A549 (cell line): ENCODE results near the gene MAL. TPM values are rescaled to one million over a fixed set of nuclear protein-coding genes. Genes with fewer than 3 reads are reported as not detected.

ENCODE experiments used
- ATAC-seq, 2 experiments: fragments of 200-7000 bp in 1 of 2; fragments of >200 bp in 1 of 2; cut with Nextera tagmentation in 1 of 2; cut with Tn5 transposase in 1 of 2; 3 replicates each; pipeline versions ENCODE4 v1.8.0 to v1.9.1; 2018 to 2020; ENCODE audit warnings: mild to moderate bottlenecking in 1 of 2, moderate library complexity in 1 of 2
- CTCF ChIA-PET: fragments of 300-600 bp; sonication (Branson Sonifier 250); formaldehyde crosslinking; extraction: SDS; loops from one replicate; lab custom pipeline; 2021; ENCODE audit warnings: antibody characterized with exemption, inconsistent platforms; lab: Yijun Ruan, JAX
- POLR2A ChIA-PET: fragments of 350-600 bp; formaldehyde crosslinking; extraction: SDS; loops from one replicate; lab custom pipeline; 2021; ENCODE audit warnings: antibody characterized with exemption, inconsistent platforms; lab: Yijun Ruan, JAX
- DNase-seq, 2 experiments: peaks; one replicate each; pipeline versions ENCODE4 v3.0.0 to v3.0.0-alpha.2; 2011 to 2016; ENCODE audit warnings: low read depth in 1 of 2, low spot score in 1 of 2
- FAIRE-seq: peaks from 2 replicates; lab custom pipeline; 2011; peaks lifted over from hg19 to GRCh38; lab: Jason Lieb, UNC
- H3K27ac ChIP-seq, 2 experiments: fragments of >200 bp; sonication (Bioruptor Twin); formaldehyde crosslinking; 3 replicates each; pipeline ENCODE4 v1.5.1; 2016 to 2017
- H3K4me1 ChIP-seq: fragments of >200 bp; sonication (Bioruptor Twin); formaldehyde crosslinking; 3 replicates; pipeline ENCODE4 v1.6.1; 2016
- H3K4me2 ChIP-seq: fragments of >200 bp; sonication (Bioruptor Twin); formaldehyde crosslinking; 3 replicates; pipeline ENCODE4 v1.6.1; 2016
- H3K4me3 ChIP-seq: fragments of >200 bp; sonication (Bioruptor Twin); formaldehyde crosslinking; 3 replicates; pipeline ENCODE4 v1.5.1; 2016
- H3K9me3 ChIP-seq: fragments of >200 bp; sonication (Bioruptor Twin); formaldehyde crosslinking; 3 replicates; pipeline ENCODE4 v1.6.1; 2016
- BCL3 ChIP-seq: fragments of >200 bp; sonication (Bioruptor Twin); formaldehyde crosslinking; IDR thresholded peaks from 3 replicates; pipeline ENCODE4 v1.6.1; 2016
- ELK1 ChIP-seq: fragments of 150-350 bp; IDR thresholded peaks from 2 replicates; pipeline ENCODE4 v1.6.1; 2014; ENCODE audit warnings: low read depth, mild to moderate bottlenecking, low read length
- FOSB ChIP-seq: fragments of 250-450 bp; sonication (Bioruptor Pico); IDR thresholded peaks from 2 replicates; pipeline ENCODE4 v1.5.0; 2020; ENCODE audit warnings: mild to moderate bottlenecking, moderate library complexity
- FOSL2 ChIP-seq, 2 experiments: fragments of 450-650 bp in 1 of 2; fragments of >200 bp in 1 of 2; sonication (Bioruptor Twin) in 1 of 2; formaldehyde crosslinking; IDR thresholded peaks; 2 replicates each; pipeline versions ENCODE4 v1.5.0 to v1.6.1; 2016 to 2020; ENCODE audit warnings: mild to moderate bottlenecking in 1 of 2, moderate library complexity in 1 of 2
- HDAC2 ChIP-seq: fragments of 200-600 bp; sonication (generic); IDR thresholded peaks from 2 replicates; pipeline ENCODE4 v1.6.1; 2016
- HMGXB4 ChIP-seq: fragments of 250-450 bp; sonication (Bioruptor Pico); IDR thresholded peaks from 2 replicates; pipeline ENCODE4 v1.5.0; 2021; ENCODE audit warnings: mild to moderate bottlenecking, moderate library complexity, borderline replicate concordance
- JUNB ChIP-seq: fragments of >200 bp; sonication (Bioruptor Twin); formaldehyde crosslinking; IDR thresholded peaks from 2 replicates; pipeline ENCODE4 v1.6.1; 2016
- KDM1A ChIP-seq: fragments of 200-600 bp; sonication (generic); IDR thresholded peaks from 2 replicates; pipeline ENCODE4 v1.6.1; 2016; ENCODE audit warnings: low read depth, mild to moderate bottlenecking
- KDM5A ChIP-seq: fragments of 200-600 bp; sonication (generic); IDR thresholded peaks from 2 replicates; pipeline ENCODE4 v1.6.1; 2016; ENCODE audit warnings: antibody characterized with exemption, mild to moderate bottlenecking
- MAFK ChIP-seq: fragments of 450-650 bp; IDR thresholded peaks from 2 replicates; pipeline ENCODE4 v1.6.1; 2014; ENCODE audit not compliant: partially characterized antibody
- MAZ ChIP-seq: fragments of 150-350 bp; IDR thresholded peaks from 2 replicates; pipeline ENCODE4 v1.6.1; 2014; ENCODE audit warnings: antibody characterized with exemption, low read depth, low read length, borderline replicate concordance
- MYC ChIP-seq: IDR thresholded peaks from 2 replicates; pipeline ENCODE4 v1.6.1; 2012; ENCODE audit warnings: mild to moderate bottlenecking, inconsistent platforms, low read length, improper control_type of control experiment, borderline replicate concordance
- NPAS2 ChIP-seq: fragments of 250-450 bp; sonication (Bioruptor Pico); IDR thresholded peaks from 2 replicates; pipeline ENCODE4 v1.8.0; 2022; ENCODE audit warnings: mild to moderate bottlenecking, moderate library complexity, borderline replicate concordance
- PBX3 ChIP-seq: IDR thresholded peaks from 2 replicates; pipeline ENCODE4 v1.6.1; 2012
- RAD21 ChIP-seq, 2 experiments: fragments of >200 bp in 1 of 2; sonication (Bioruptor Twin) in 1 of 2; formaldehyde crosslinking in 1 of 2; IDR thresholded peaks in 1 of 2; conservative IDR thresholded peaks in 1 of 2; 2 replicates in 1 of 2; 3 replicates in 1 of 2; pipeline ENCODE4 v1.6.1; 2012 to 2018; ENCODE audit warnings: inconsistent platforms in 1 of 2
- RCOR1 ChIP-seq: fragments of 150-350 bp; IDR thresholded peaks from 2 replicates; pipeline ENCODE4 v1.6.1; 2014; ENCODE audit warnings: antibody characterized with exemption, low read length, low read depth
- SREBF2 ChIP-seq: fragments of 450-650 bp; IDR thresholded peaks from 2 replicates; pipeline ENCODE4 v1.6.1; 2014; ENCODE audit warnings: mild to moderate bottlenecking, moderate library complexity
- ZC3H11A ChIP-seq: fragments of 450-650 bp; IDR thresholded peaks from 2 replicates; pipeline ENCODE4 v1.6.1; 2014; ENCODE audit warnings: antibody characterized with exemption, mild to moderate bottlenecking
- ZFP36 ChIP-seq: fragments of 450-650 bp; IDR thresholded peaks from 2 replicates; pipeline ENCODE4 v1.6.1; 2014; ENCODE audit warnings: borderline replicate concordance; ENCODE audit not compliant: partially characterized antibody
- ZNF302 ChIP-seq: fragments of 250-450 bp; sonication (Bioruptor Pico); IDR thresholded peaks from 2 replicates; pipeline ENCODE4 v1.9.0; 2021; ENCODE audit warnings: inconsistent platforms, mild to moderate bottlenecking, moderate library complexity
- WGBS: methylation state at CpG from one replicate; pipeline ENCODE4 v1.1.6; 2017; ENCODE audit errors: missing lambda C conversion rate; 5-methylcytosine and 5-hydroxymethylcytosine counted together
- polyA plus RNA-seq, 4 experiments: library from polyadenylated mRNA; depleted of rRNA in 3 of 4; stranded (reverse); fragments of >200 nt; fragmentation: RNase III in 1 of 4; extraction: RNeasy Plus Mini Kit Qiagen cat#74134 plus additional on column Dnase treatment in 1 of 4; gene quantifications; 2 replicates in 3 of 4; 3 replicates in 1 of 4; pipeline ENCODE4 v1.2.3, GENCODE V29; 2011 to 2017
- TF ChIP-seq, protein P1 (sequence below): fragments of >200 bp; sonication (Bioruptor Twin); formaldehyde crosslinking; IDR thresholded peaks from 3 replicates; pipeline ENCODE4 v1.5.1; 2016

The MAL gene
- polyA plus RNA-seq, 2 of the 4 experiments (the other 2 are of a cell fraction) = not detected

DNA sequence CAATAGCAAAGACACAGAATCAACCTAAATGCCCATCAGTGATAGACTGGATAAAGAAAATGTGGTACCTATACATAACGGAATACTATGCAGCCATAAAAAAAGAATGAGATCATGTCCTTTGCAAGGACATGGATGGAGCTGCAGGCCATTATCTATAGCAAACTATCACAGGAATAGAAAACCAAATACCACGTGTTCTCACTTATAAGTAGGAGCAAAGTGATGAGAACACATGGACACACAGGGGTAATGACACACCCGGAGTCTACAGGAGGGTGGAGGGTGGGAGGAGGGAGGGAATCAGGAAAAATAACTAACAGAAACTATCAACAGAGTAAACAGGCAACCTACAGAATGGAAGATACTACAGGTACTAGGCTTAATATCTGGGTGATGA, 46.6 kb upstream of the MAL start:
- CTCF ChIA-PET = interaction anchor here (1.5 kb wide), 1 partner anchor 23 kb away, joined by 3 read pairs; no protein-coding TSS in a partner anchor
- Histone ChIP-seq H3K9me3 (no peaks in the 10 kb centered on the region), H3K27ac (no peak overlapping the region), H3K4me2 (no peak overlapping the region), H3K4me3 (no peak overlapping the region), H3K4me1 (no peaks in the 10 kb centered on the region)
- no peak for FAIRE-seq
- POLR2A ChIA-PET = no interaction called here
- ATAC-seq = no peak
- no peak for DNase-seq
- WGBS = 56% methylated on average over 3 of the region's 3 CpGs
- TF ChIP-seq FOSB (CRISPR knock-in tag) (no peak), HDAC2 (no peak), BCL3 (no peak), MAZ (no peak), HMGXB4 (CRISPR knock-in tag) (no peak), KDM1A (no peak), MYC (no peak), RAD21 (conservative IDR thresholded peaks at IDR 0.05 in 1 of 2, IDR thresholded peaks at IDR 0.05 in 1 of 2) (no peak), SREBF2 (no peak)

DNA sequence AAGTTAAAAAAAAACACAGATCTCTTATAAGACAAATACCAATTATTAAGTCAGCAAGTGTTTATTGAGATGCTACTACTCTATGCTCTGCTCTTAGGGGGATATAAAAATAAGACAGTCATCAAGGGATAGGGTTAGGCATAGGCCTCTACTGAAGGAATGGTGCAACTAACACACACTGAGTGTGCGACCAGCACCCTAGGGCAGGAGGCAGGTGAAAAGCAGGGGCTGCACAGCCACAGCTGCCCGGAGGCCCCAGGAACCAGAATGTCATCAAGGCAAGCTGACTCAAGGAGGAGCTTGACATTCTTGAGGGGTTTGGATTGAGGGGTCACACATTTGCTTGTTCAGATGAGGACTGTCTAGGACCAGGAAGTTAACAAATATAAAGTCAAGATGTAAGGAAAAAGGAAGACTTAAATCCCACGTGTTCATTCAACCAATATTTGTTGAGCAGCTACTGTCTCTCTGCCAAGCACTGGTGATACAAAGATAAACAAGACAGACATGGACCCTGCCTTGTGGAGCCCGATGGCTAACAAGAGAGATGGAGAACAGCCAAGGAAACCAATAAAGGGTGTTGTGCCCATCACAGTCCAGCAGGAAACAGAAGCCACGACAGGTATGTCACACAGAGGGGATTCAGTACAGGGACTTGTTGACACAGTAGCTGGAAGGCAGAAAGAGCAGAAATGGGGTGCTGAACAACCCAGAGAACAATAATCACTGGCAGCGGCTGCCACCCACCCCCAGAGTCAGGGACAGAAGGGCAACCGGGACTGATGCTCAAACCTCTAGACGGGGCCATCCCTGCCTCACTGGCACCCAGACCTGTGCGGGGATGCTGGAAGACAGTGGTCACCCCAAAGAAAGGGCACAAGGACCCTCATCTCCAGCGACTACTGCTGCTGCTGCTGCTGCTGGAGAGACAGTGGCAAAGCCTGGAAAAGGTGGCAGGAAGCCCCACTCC, 45.8 kb upstream of the MAL start:
- Histone ChIP-seq H3K4me2 (no peak overlapping the region), H3K27ac (no peak overlapping the region), H3K4me1 (no peaks in the 10 kb centered on the region), H3K9me3 (no peaks in the 10 kb centered on the region), H3K4me3 (no peak overlapping the region)
- DNase-seq = no peak
- CTCF ChIA-PET = interaction anchor here (1.2 to 4.2 kb wide), 3 partner anchors 8 to 23 kb away, joined by 3 to 20 read pairs (median 3); no protein-coding TSS in a partner anchor
- 39% methylated on average over 10 of the region's 10 CpGs for WGBS
- ATAC-seq = no peak; a peak in 2 of 6 replicates
- no peak for FAIRE-seq
- POLR2A ChIA-PET = no interaction called here
- TF ChIP-seq FOSL2 (IDR thresholded peaks at IDR 0.05) = no peak
- TF ChIP-seq FOSL2 (CRISPR knock-in tag; IDR thresholded peaks at IDR 0.05) = no peak
- TF ChIP-seq, protein P1, sequence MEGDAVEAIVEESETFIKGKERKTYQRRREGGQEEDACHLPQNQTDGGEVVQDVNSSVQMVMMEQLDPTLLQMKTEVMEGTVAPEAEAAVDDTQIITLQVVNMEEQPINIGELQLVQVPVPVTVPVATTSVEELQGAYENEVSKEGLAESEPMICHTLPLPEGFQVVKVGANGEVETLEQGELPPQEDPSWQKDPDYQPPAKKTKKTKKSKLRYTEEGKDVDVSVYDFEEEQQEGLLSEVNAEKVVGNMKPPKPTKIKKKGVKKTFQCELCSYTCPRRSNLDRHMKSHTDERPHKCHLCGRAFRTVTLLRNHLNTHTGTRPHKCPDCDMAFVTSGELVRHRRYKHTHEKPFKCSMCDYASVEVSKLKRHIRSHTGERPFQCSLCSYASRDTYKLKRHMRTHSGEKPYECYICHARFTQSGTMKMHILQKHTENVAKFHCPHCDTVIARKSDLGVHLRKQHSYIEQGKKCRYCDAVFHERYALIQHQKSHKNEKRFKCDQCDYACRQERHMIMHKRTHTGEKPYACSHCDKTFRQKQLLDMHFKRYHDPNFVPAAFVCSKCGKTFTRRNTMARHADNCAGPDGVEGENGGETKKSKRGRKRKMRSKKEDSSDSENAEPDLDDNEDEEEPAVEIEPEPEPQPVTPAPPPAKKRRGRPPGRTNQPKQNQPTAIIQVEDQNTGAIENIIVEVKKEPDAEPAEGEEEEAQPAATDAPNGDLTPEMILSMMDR = no peak
- no peak for TF ChIP-seq NPAS2 (CRISPR knock-in tag)
- TF ChIP-seq PBX3 = no peak
- no peak for TF ChIP-seq RCOR1
- TF ChIP-seq MAFK = no peak
- TF ChIP-seq MYC = no peak
- no peak for TF ChIP-seq RAD21 (conservative IDR thresholded peaks at IDR 0.05 in 1 of 2, IDR thresholded peaks at IDR 0.05 in 1 of 2)
- TF ChIP-seq ZC3H11A = no peak
- TF ChIP-seq KDM1A = no peak
- no peak for TF ChIP-seq ZFP36
- TF ChIP-seq ZNF302 (CRISPR knock-in tag) = no peak
- no peak for TF ChIP-seq KDM5A
- TF ChIP-seq ELK1 = no peak
- no peak for TF ChIP-seq JUNB
- TF ChIP-seq, all 56 proteins: peak for 0
